A549 (cell line): ENCODE measurements around the gene CMKLR1. TPM values are rescaled to one million over a fixed set of nuclear protein-coding genes. Genes with fewer than 3 reads are reported as not detected.

ENCODE experiments used
- ATAC-seq, 2 experiments: fragments of 200-7000 bp in 1 of 2; fragments of >200 bp in 1 of 2; cut with Nextera tagmentation in 1 of 2; cut with Tn5 transposase in 1 of 2; 3 replicates each; pipeline versions ENCODE4 v1.8.0 to v1.9.1; 2018 to 2020; ENCODE audit warnings: mild to moderate bottlenecking in 1 of 2, moderate library complexity in 1 of 2
- CTCF ChIA-PET: fragments of 300-600 bp; sonication (Branson Sonifier 250); formaldehyde crosslinking; extraction: SDS; loops from one replicate; lab custom pipeline; 2021; ENCODE audit warnings: antibody characterized with exemption, inconsistent platforms; lab: Yijun Ruan, JAX
- POLR2A ChIA-PET: fragments of 350-600 bp; formaldehyde crosslinking; extraction: SDS; loops from one replicate; lab custom pipeline; 2021; ENCODE audit warnings: antibody characterized with exemption, inconsistent platforms; lab: Yijun Ruan, JAX
- DNase-seq, 2 experiments: peaks; one replicate each; pipeline versions ENCODE4 v3.0.0 to v3.0.0-alpha.2; 2011 to 2016; ENCODE audit warnings: low read depth in 1 of 2, low spot score in 1 of 2
- FAIRE-seq: peaks from 2 replicates; lab custom pipeline; 2011; peaks lifted over from hg19 to GRCh38; lab: Jason Lieb, UNC
- H3K27ac ChIP-seq, 2 experiments: fragments of >200 bp; sonication (Bioruptor Twin); formaldehyde crosslinking; 3 replicates each; pipeline ENCODE4 v1.5.1; 2016 to 2017
- H3K4me1 ChIP-seq: fragments of >200 bp; sonication (Bioruptor Twin); formaldehyde crosslinking; 3 replicates; pipeline ENCODE4 v1.6.1; 2016
- H3K4me2 ChIP-seq: fragments of >200 bp; sonication (Bioruptor Twin); formaldehyde crosslinking; 3 replicates; pipeline ENCODE4 v1.6.1; 2016
- H3K4me3 ChIP-seq: fragments of >200 bp; sonication (Bioruptor Twin); formaldehyde crosslinking; 3 replicates; pipeline ENCODE4 v1.5.1; 2016
- H3K9me3 ChIP-seq: fragments of >200 bp; sonication (Bioruptor Twin); formaldehyde crosslinking; 3 replicates; pipeline ENCODE4 v1.6.1; 2016
- BHLHE40 ChIP-seq: IDR thresholded peaks from 2 replicates; pipeline ENCODE4 v1.6.1; 2012; ENCODE audit warnings: low read depth, low read length, inconsistent platforms
- CBX8 ChIP-seq: fragments of 200-600 bp; sonication (generic); IDR thresholded peaks from 2 replicates; pipeline ENCODE4 v1.6.1; 2016
- CHD2 ChIP-seq: fragments of 150-350 bp; IDR thresholded peaks from 2 replicates; pipeline ENCODE4 v1.6.1; 2014; ENCODE audit warnings: low read length; ENCODE audit not compliant: partially characterized antibody
- EHMT2 ChIP-seq: fragments of 200-600 bp; sonication (generic); IDR thresholded peaks from 2 replicates; pipeline ENCODE4 v1.6.1; 2016; ENCODE audit warnings: antibody characterized with exemption, low read depth, mild to moderate bottlenecking, moderate library complexity
- EP300 ChIP-seq, 2 experiments: fragments of >200 bp; sonication (Bioruptor Twin); formaldehyde crosslinking; IDR thresholded peaks; 2 replicates in 1 of 2; 3 replicates in 1 of 2; pipeline ENCODE4 v1.6.1; 2016 to 2017
- FOXS1 ChIP-seq: fragments of 250-450 bp; sonication (Bioruptor Pico); IDR thresholded peaks from 2 replicates; pipeline ENCODE4 v1.5.0; 2020; ENCODE audit warnings: mild to moderate bottlenecking, moderate library complexity
- GATA3 ChIP-seq: IDR thresholded peaks from 2 replicates; pipeline ENCODE4 v1.6.1; 2012; ENCODE audit warnings: borderline replicate concordance
- JUN ChIP-seq, 2 experiments: fragments of >200 bp; sonication (Bioruptor Twin); formaldehyde crosslinking; IDR thresholded peaks; 2 replicates in 1 of 2; 3 replicates in 1 of 2; pipeline ENCODE4 v1.6.1; 2016 to 2017
- KDM5A ChIP-seq: fragments of 200-600 bp; sonication (generic); IDR thresholded peaks from 2 replicates; pipeline ENCODE4 v1.6.1; 2016; ENCODE audit warnings: antibody characterized with exemption, mild to moderate bottlenecking
- MAFK ChIP-seq: fragments of 450-650 bp; IDR thresholded peaks from 2 replicates; pipeline ENCODE4 v1.6.1; 2014; ENCODE audit not compliant: partially characterized antibody
- NFE2L2 ChIP-seq: fragments of 150-350 bp; conservative IDR thresholded peaks from 2 replicates; pipeline ENCODE4 v1.6.1; 2014; ENCODE audit warnings: low read length
- NPAS2 ChIP-seq: fragments of 250-450 bp; sonication (Bioruptor Pico); IDR thresholded peaks from 2 replicates; pipeline ENCODE4 v1.8.0; 2022; ENCODE audit warnings: mild to moderate bottlenecking, moderate library complexity, borderline replicate concordance
- NR3C1 ChIP-seq: fragments of >200 bp; sonication (Bioruptor Twin); formaldehyde crosslinking; IDR thresholded peaks from 3 replicates; pipeline ENCODE4 v1.6.1; 2017
- POLR2A ChIP-seq: IDR thresholded peaks from 2 replicates; pipeline ENCODE4 v1.6.1; 2012; ENCODE audit warnings: mild to moderate bottlenecking, low read length
- POLR2AphosphoS2 ChIP-seq: conservative IDR thresholded peaks from 2 replicates; pipeline ENCODE4 v1.6.1; 2012; ENCODE audit warnings: low read length, improper control_type of control experiment, inconsistent platforms
- RARB ChIP-seq: fragments of 250-450 bp; sonication (Bioruptor Pico); IDR thresholded peaks from 2 replicates; pipeline ENCODE4 v1.8.0; 2021; ENCODE audit warnings: mild to moderate bottlenecking, moderate library complexity
- RCOR1 ChIP-seq: fragments of 150-350 bp; IDR thresholded peaks from 2 replicates; pipeline ENCODE4 v1.6.1; 2014; ENCODE audit warnings: antibody characterized with exemption, low read length, low read depth
- REST ChIP-seq: fragments of 200-600 bp; sonication (generic); IDR thresholded peaks from 2 replicates; pipeline ENCODE4 v1.6.1; 2016; ENCODE audit warnings: antibody characterized with exemption, mild to moderate bottlenecking, moderate library complexity
- RFX5 ChIP-seq: fragments of 450-650 bp; IDR thresholded peaks from 2 replicates; pipeline ENCODE4 v1.7.1; 2014; ENCODE audit warnings: antibody characterized with exemption, mild to moderate bottlenecking, moderate library complexity
- SREBF2 ChIP-seq: fragments of 450-650 bp; IDR thresholded peaks from 2 replicates; pipeline ENCODE4 v1.6.1; 2014; ENCODE audit warnings: mild to moderate bottlenecking, moderate library complexity
- TP53 ChIP-seq: fragments of 250-450 bp; sonication (Bioruptor Pico); IDR thresholded peaks from 2 replicates; pipeline ENCODE4 v1.5.0; 2021; ENCODE audit warnings: mild to moderate bottlenecking, moderate library complexity
- ZC3H11A ChIP-seq: fragments of 450-650 bp; IDR thresholded peaks from 2 replicates; pipeline ENCODE4 v1.6.1; 2014; ENCODE audit warnings: antibody characterized with exemption, mild to moderate bottlenecking
- ZFP36 ChIP-seq: fragments of 450-650 bp; IDR thresholded peaks from 2 replicates; pipeline ENCODE4 v1.6.1; 2014; ENCODE audit warnings: borderline replicate concordance; ENCODE audit not compliant: partially characterized antibody
- ZNF302 ChIP-seq: fragments of 250-450 bp; sonication (Bioruptor Pico); IDR thresholded peaks from 2 replicates; pipeline ENCODE4 v1.9.0; 2021; ENCODE audit warnings: inconsistent platforms, mild to moderate bottlenecking, moderate library complexity
- ZSCAN20 ChIP-seq: fragments of 250-450 bp; sonication (Bioruptor Pico); IDR thresholded peaks from 2 replicates; pipeline ENCODE4 v1.8.0; 2022; ENCODE audit warnings: mild to moderate bottlenecking, moderate library complexity
- WGBS: methylation state at CpG from one replicate; pipeline ENCODE4 v1.1.6; 2017; ENCODE audit errors: missing lambda C conversion rate; 5-methylcytosine and 5-hydroxymethylcytosine counted together
- polyA plus RNA-seq, 4 experiments: library from polyadenylated mRNA; depleted of rRNA in 3 of 4; stranded (reverse); fragments of >200 nt; fragmentation: RNase III in 1 of 4; extraction: RNeasy Plus Mini Kit Qiagen cat#74134 plus additional on column Dnase treatment in 1 of 4; gene quantifications; 2 replicates in 3 of 4; 3 replicates in 1 of 4; pipeline ENCODE4 v1.2.3, GENCODE V29; 2011 to 2017
- TF ChIP-seq, protein P1 (sequence below): fragments of 450-650 bp; IDR thresholded peaks from 2 replicates; pipeline ENCODE4 v1.6.1; 2014; ENCODE audit warnings: antibody characterized with exemption
- TF ChIP-seq, protein P2 (sequence below): fragments of 150-350 bp; IDR thresholded peaks from 2 replicates; pipeline ENCODE4 v1.6.1; 2014; ENCODE audit warnings: low read depth, mild to moderate bottlenecking, low read length
- TF ChIP-seq, protein P3 (sequence below): fragments of >200 bp; sonication (Bioruptor Twin); formaldehyde crosslinking; IDR thresholded peaks from 2 replicates; pipeline ENCODE4 v1.6.1; 2016
- TF ChIP-seq, protein P4 (sequence below): IDR thresholded peaks from 2 replicates; pipeline ENCODE4 v1.6.1; 2012
- TF ChIP-seq, protein P5 (sequence below): fragments of >200 bp; sonication (Bioruptor Twin); formaldehyde crosslinking; IDR thresholded peaks from 3 replicates; pipeline ENCODE4 v1.6.1; 2016

CMKLR1 gene
- polyA plus RNA-seq, 2 of the 4 experiments (the other 2 are of a cell fraction): not detected

- Histone ChIP-seq H3K9me3 (no peaks in the 10 kb centered on the region), H3K4me2 (no peak overlapping the region), H3K4me1 (no peaks in the 10 kb centered on the region), H3K27ac (no peak overlapping the region), H3K4me3 (no peak overlapping the region)
- POLR2A ChIA-PET: no interaction called here
- FAIRE-seq (no peak), DNase-seq (no peak), ATAC-seq (no peak)
- CTCF ChIA-PET: no interaction called here
- 42% methylated on average over 13 of the region's 15 CpGs for WGBS
- TF ChIP-seq POLR2A: no peak
- TF ChIP-seq GATA3: no peak
- TF ChIP-seq, protein P1, sequence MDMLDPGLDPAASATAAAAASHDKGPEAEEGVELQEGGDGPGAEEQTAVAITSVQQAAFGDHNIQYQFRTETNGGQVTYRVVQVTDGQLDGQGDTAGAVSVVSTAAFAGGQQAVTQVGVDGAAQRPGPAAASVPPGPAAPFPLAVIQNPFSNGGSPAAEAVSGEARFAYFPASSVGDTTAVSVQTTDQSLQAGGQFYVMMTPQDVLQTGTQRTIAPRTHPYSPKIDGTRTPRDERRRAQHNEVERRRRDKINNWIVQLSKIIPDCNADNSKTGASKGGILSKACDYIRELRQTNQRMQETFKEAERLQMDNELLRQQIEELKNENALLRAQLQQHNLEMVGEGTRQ: no peak
- no peak for TF ChIP-seq POLR2AphosphoS2
- no peak for TF ChIP-seq JUN (IDR thresholded peaks at IDR 0.05)
- TF ChIP-seq, protein P2, sequence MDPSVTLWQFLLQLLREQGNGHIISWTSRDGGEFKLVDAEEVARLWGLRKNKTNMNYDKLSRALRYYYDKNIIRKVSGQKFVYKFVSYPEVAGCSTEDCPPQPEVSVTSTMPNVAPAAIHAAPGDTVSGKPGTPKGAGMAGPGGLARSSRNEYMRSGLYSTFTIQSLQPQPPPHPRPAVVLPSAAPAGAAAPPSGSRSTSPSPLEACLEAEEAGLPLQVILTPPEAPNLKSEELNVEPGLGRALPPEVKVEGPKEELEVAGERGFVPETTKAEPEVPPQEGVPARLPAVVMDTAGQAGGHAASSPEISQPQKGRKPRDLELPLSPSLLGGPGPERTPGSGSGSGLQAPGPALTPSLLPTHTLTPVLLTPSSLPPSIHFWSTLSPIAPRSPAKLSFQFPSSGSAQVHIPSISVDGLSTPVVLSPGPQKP: no peak
- TF ChIP-seq NFE2L2: no peak
- TF ChIP-seq, protein P3, sequence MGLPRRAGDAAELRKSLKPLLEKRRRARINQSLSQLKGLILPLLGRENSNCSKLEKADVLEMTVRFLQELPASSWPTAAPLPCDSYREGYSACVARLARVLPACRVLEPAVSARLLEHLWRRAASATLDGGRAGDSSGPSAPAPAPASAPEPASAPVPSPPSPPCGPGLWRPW: no peak
- no peak for TF ChIP-seq NR3C1
- TF ChIP-seq TP53 (CRISPR knock-in tag): no peak
- TF ChIP-seq FOXS1: no peak
- no peak for TF ChIP-seq KDM5A
- TF ChIP-seq REST: no peak
- no peak for TF ChIP-seq RFX5
- no peak for TF ChIP-seq EP300 (IDR thresholded peaks at IDR 0.05)
- no peak for TF ChIP-seq EHMT2
- no peak for TF ChIP-seq RCOR1
Measured at GRCh38 chr12:108327621-108328344, 11.3 kb downstream of the CMKLR1 start.

GRCh38 chr12:108326254-108326750 is 12.8 kb downstream of the CMKLR1 start:
- no peak for ATAC-seq

More at GRCh38 chr12:108326254-108326750, 12.8 kb downstream of the CMKLR1 start:
- TF ChIP-seq ZSCAN20 (CRISPR knock-in tag) (no peak), BHLHE40 (no peak), ZFP36 (no peak), MAFK (no peak), NPAS2 (no peak), RCOR1 (no peak), SREBF2 (no peak), KDM5A (no peak), NR3C1 (no peak), RARB (no peak), ZNF302 (CRISPR knock-in tag) (no peak), CHD2 (no peak), ZC3H11A (no peak), CBX8 (no peak), POLR2AphosphoS2 (no peak), RFX5 (no peak), EP300 (IDR thresholded peaks at IDR 0.05) (no peak)
- TF ChIP-seq, protein P3: no peak
- TF ChIP-seq, protein P4, sequence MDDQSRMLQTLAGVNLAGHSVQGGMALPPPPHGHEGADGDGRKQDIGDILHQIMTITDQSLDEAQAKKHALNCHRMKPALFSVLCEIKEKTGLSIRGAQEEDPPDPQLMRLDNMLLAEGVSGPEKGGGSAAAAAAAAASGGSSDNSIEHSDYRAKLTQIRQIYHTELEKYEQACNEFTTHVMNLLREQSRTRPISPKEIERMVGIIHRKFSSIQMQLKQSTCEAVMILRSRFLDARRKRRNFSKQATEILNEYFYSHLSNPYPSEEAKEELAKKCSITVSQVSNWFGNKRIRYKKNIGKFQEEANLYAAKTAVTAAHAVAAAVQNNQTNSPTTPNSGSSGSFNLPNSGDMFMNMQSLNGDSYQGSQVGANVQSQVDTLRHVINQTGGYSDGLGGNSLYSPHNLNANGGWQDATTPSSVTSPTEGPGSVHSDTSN: no peak
- TF ChIP-seq, protein P5, sequence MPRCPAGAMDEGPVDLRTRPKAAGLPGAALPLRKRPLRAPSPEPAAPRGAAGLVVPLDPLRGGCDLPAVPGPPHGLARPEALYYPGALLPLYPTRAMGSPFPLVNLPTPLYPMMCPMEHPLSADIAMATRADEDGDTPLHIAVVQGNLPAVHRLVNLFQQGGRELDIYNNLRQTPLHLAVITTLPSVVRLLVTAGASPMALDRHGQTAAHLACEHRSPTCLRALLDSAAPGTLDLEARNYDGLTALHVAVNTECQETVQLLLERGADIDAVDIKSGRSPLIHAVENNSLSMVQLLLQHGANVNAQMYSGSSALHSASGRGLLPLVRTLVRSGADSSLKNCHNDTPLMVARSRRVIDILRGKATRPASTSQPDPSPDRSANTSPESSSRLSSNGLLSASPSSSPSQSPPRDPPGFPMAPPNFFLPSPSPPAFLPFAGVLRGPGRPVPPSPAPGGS: no peak
- Histone ChIP-seq H3K9me3 (no peaks in the 10 kb centered on the region), H3K27ac (no peak overlapping the region), H3K4me2 (no peak overlapping the region), H3K4me3 (no peak overlapping the region), H3K4me1 (no peaks in the 10 kb centered on the region)
- FAIRE-seq (no peak), DNase-seq (no peak)
- 7% methylated on average over 2 of the region's 2 CpGs for WGBS
- ChIA-PET CTCF (interaction anchor here (1.0 kb wide), 1 partner anchor 10 kb away, joined by 3 read pairs; no protein-coding TSS in a partner anchor), POLR2A (no interaction called here)
